Measurements from ENCODE around the gene CCKAR.

CCKAR gene

DNA sequence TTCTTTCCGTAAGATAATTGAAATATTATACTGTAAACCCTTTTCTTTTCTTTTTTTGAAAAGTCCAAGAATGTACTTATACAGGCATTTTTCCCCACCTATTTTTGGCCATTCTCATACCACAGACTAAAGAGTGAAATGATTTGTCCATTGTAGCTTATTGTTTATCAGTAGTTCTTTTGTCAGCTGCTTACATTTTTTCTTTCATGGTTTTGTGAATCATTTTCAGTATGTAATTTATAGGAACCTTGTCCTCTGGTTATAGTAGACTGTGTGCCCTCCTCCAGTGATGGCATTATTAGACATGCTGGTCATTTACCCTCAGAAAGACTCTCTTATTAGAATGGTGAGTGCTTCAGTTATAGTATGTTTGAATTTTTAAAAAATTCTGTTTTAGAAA, 56.7 kb downstream of the CCKAR start:
- TF ChIP-seq CTCF (conservative IDR thresholded peaks at IDR 0.05; ENCODE audit: low read length) = no peak
- DNase-seq (ENCODE audit: low read depth) = no peak
- H3K4me3 ChIP-seq (ENCODE audit: low read length) = no peak overlapping the region

GRCh38 chr4:26432419-26432818, 57.9 kb downstream of the CCKAR start:
- no peak for DNase-seq (ENCODE audit: low read depth)
- TF ChIP-seq CTCF (conservative IDR thresholded peaks at IDR 0.05; ENCODE audit: low read length) = no peak
- no peak overlapping the region for H3K4me3 ChIP-seq (ENCODE audit: low read length)

GRCh38 chr4:26431461-26432180, 58.7 kb downstream of the CCKAR start:
- TF ChIP-seq CTCF (conservative IDR thresholded peaks at IDR 0.05; ENCODE audit: low read length) = no peak
- no peak overlapping the region for H3K4me3 ChIP-seq (ENCODE audit: low read length)
- DNase-seq (ENCODE audit: low read depth) = no peak
